HL-60 (cell line): Measurements from ENCODE around the gene RNU2-63P.
"Not testable (repeated sequence)": the region's sequence is repeated elsewhere in the genome, so short reads cannot be mapped to it uniquely, and the experiment has no call there.

Experiments used
- CTCF ChIP-seq: IDR thresholded peaks from one replicate; pipeline ENCODE4 v1.5.1; 2011; ENCODE audit warnings: low read length, control low read depth, inconsistent platforms; ENCODE audit not compliant: insufficient read depth
- GABPA ChIP-seq: IDR thresholded peaks from 2 replicates; pipeline ENCODE4 v1.6.1; 2012; ENCODE audit warnings: low read depth
- POLR2AphosphoS5 ChIP-seq: IDR thresholded peaks from 2 replicates; pipeline ENCODE4 v1.6.1; 2012; ENCODE audit warnings: low read depth

- TF ChIP-seq CTCF, POLR2AphosphoS5, GABPA: not testable (repeated sequence)
Observed at GRCh38 chr2:87985902-87986301, 30.4 kb downstream of the RNU2-63P start.
